WTC11 (cell line): ENCODE data around the gene RFX3.

ENCODE experiments used
- TF ChIP-seq, protein P1 (sequence below): fragments of 200-600 bp; IDR thresholded peaks from 2 replicates; pipeline ENCODE4 v1.8.0; 2022; ENCODE audit warnings: antibody characterized with exemption
- TF ChIP-seq, protein P2 (sequence below): sonication (generic); formaldehyde crosslinking; IDR thresholded peaks from 2 replicates; pipeline ENCODE4 v1.8.0; 2022; ENCODE audit warnings: mild to moderate bottlenecking, missing genetic modification reagents

DNA sequence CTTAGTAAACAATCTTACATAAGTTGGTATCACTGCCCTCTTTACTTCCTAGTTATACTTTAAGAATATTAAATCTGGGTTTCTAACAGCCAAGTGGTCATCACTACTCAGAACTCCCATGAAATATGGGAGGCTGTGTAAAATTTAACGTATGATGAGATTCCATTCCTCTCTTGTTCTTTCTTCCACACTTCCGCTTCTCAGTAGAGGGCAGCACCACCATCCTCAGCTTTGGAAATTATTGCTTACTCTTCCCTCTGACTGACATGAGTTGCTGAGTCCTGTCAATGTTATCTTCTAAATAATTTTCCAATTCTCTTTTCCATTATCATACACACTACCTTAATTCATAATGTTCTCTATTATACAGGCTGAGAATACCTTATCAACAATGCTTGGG, 194.0 kb downstream of the RFX3 start:
- TF ChIP-seq, protein P1, sequence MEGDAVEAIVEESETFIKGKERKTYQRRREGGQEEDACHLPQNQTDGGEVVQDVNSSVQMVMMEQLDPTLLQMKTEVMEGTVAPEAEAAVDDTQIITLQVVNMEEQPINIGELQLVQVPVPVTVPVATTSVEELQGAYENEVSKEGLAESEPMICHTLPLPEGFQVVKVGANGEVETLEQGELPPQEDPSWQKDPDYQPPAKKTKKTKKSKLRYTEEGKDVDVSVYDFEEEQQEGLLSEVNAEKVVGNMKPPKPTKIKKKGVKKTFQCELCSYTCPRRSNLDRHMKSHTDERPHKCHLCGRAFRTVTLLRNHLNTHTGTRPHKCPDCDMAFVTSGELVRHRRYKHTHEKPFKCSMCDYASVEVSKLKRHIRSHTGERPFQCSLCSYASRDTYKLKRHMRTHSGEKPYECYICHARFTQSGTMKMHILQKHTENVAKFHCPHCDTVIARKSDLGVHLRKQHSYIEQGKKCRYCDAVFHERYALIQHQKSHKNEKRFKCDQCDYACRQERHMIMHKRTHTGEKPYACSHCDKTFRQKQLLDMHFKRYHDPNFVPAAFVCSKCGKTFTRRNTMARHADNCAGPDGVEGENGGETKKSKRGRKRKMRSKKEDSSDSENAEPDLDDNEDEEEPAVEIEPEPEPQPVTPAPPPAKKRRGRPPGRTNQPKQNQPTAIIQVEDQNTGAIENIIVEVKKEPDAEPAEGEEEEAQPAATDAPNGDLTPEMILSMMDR: no peak
- TF ChIP-seq, protein P2, sequence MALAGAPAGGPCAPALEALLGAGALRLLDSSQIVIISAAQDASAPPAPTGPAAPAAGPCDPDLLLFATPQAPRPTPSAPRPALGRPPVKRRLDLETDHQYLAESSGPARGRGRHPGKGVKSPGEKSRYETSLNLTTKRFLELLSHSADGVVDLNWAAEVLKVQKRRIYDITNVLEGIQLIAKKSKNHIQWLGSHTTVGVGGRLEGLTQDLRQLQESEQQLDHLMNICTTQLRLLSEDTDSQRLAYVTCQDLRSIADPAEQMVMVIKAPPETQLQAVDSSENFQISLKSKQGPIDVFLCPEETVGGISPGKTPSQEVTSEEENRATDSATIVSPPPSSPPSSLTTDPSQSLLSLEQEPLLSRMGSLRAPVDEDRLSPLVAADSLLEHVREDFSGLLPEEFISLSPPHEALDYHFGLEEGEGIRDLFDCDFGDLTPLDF (CRISPR knock-in tag): no peak
